ENCODE results near the gene TMEM87B. TPM values are rescaled to one million over a fixed set of nuclear protein-coding genes. Genes with fewer than 3 reads are reported as not detected.

Gene TMEM87B
- total RNA-seq, 1 experiment from 2014 or later, result 14.8 TPM

- DNase-seq (ENCODE audit: low read depth, low spot score) (no peak), ATAC-seq (no peak)
- Histone ChIP-seq H2AFZ (ENCODE audit: low read depth, low read length, poor library complexity, severe bottlenecking) (no peak overlapping the region), H3K9me3 (ENCODE audit: control insufficient read depth in 1 of 2, insufficient read depth in 1 of 2, low read depth in 1 of 2, low read length in 2 of 2) (no peaks in the 10 kb centered on the region), H3K4me3 (replicated peaks in 1 of 2; ENCODE audit: low read depth in 1 of 2, low read length in 2 of 2) (no peak overlapping the region), H3K9ac (ENCODE audit: low read length) (no peak overlapping the region), H4K20me1 (ENCODE audit: insufficient read depth) (no peaks in the 10 kb centered on the region), H3K36me3 (ENCODE audit: control insufficient read depth in 1 of 2, insufficient read depth in 2 of 2, low read length in 2 of 2) (no peaks in the 10 kb centered on the region), H3K9me2 (ENCODE audit: insufficient read depth) (no peaks in the 10 kb centered on the region), H3K4me1 (ENCODE audit: control insufficient read depth in 1 of 2, insufficient read depth in 2 of 2, low read length in 2 of 2) (no peaks in the 10 kb centered on the region), H3K27ac (ENCODE audit: low read depth, low read length) (no peak overlapping the region), H3K27me3 (ENCODE audit: insufficient read depth, low read length) (no peaks in the 10 kb centered on the region), H3K4me2 (ENCODE audit: low read length) (no peak overlapping the region), H3K79me2 (ENCODE audit: insufficient read depth, low read length) (no peaks in the 10 kb centered on the region)
- POLR2A ChIA-PET, result no interaction called here
- no TSS peak for BruUV-seq (replicated peaks)
- intact Hi-C loops (cut with micrococcal nuclease), result no loop called here
- TF ChIP-seq SP1 (IDR thresholded peaks at IDR 0.05; ENCODE audit: low read depth) (no peak), ZFX (IDR thresholded peaks at IDR 0.05) (no peak), EZH2 (IDR thresholded peaks at IDR 0.05) (no peak), EGR1 (IDR thresholded peaks at IDR 0.05; ENCODE audit: low read depth) (no peak), CBX3 (IDR thresholded peaks at IDR 0.05; ENCODE audit: low read depth) (no peak), ZNF274 (IDR thresholded peaks at IDR 0.05; ENCODE audit: low read depth, low read length) (no peak), ATF3 (IDR thresholded peaks at IDR 0.05) (no peak)
- RAD21 ChIA-PET (ENCODE audit: low non-redundant PET in 1 of 2, low total read pairs in 2 of 2, uncharacterized antibody in 2 of 2, unreplicated experiment in 2 of 2), result no interaction called here
- CTCF ChIA-PET, result no interaction called here
Measured at GRCh38 chr2:112136096-112136495, 81.0 kb downstream of the TMEM87B start.

DNA sequence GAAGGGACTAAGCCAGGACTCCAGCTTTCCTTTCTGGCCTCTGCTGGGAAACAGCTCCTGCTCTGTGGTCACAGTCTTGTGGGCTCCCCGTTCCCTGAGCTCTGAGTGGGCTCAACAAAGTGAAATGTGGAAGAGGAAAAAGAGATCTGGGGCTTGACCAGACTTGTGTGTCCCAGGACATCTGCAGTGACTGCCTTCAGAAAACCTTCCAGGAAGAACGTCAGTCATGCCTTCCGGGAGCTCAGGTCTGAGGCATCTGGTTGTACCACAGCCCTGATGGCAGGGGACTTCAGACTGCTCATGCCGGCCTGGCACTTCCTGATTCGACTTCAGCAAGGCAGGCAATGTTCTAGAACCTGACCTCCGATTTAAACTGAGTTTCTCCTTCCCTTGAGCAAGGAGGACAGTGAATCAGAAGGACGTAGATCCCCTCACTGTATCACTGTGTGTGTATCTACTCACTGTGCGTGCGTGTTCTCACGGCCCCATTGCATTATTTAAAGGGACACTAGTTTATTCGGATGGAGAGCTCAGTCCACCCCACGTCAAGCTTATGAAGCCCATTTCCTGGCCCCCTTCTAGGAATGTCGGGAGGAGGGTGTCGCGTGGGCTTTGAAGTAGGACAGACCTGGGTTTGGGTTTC is 82.6 kb downstream of the TMEM87B start:
- no TSS peak for BruUV-seq (replicated peaks)
- TF ChIP-seq, protein P1, sequence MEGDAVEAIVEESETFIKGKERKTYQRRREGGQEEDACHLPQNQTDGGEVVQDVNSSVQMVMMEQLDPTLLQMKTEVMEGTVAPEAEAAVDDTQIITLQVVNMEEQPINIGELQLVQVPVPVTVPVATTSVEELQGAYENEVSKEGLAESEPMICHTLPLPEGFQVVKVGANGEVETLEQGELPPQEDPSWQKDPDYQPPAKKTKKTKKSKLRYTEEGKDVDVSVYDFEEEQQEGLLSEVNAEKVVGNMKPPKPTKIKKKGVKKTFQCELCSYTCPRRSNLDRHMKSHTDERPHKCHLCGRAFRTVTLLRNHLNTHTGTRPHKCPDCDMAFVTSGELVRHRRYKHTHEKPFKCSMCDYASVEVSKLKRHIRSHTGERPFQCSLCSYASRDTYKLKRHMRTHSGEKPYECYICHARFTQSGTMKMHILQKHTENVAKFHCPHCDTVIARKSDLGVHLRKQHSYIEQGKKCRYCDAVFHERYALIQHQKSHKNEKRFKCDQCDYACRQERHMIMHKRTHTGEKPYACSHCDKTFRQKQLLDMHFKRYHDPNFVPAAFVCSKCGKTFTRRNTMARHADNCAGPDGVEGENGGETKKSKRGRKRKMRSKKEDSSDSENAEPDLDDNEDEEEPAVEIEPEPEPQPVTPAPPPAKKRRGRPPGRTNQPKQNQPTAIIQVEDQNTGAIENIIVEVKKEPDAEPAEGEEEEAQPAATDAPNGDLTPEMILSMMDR (IDR thresholded peaks at IDR 0.05 in 2 of 3, conservative IDR thresholded peaks at IDR 0.05 in 1 of 3; ENCODE audit: borderline replicate concordance in 1 of 3, insufficient read depth in 1 of 3, low read depth in 2 of 3, low read length in 2 of 3), result no peak
- no peak for TF ChIP-seq EGR1 (IDR thresholded peaks at IDR 0.05; ENCODE audit: low read depth)
- TF ChIP-seq SIN3A (IDR thresholded peaks at IDR 0.05; ENCODE audit: low read depth), result no peak
- no peak for TF ChIP-seq EZH2 (IDR thresholded peaks at IDR 0.05)
- TF ChIP-seq POLR2AphosphoS5 (IDR thresholded peaks at IDR 0.05; ENCODE audit: low read depth, low read length), result no peak
- TF ChIP-seq ZFX (IDR thresholded peaks at IDR 0.05), result no peak
- no peak for TF ChIP-seq EZH2phosphoT487 (IDR thresholded peaks at IDR 0.05; ENCODE audit: borderline replicate concordance)
- TF ChIP-seq ZNF274 (IDR thresholded peaks at IDR 0.05; ENCODE audit: low read depth, low read length), result no peak
- no peak for TF ChIP-seq CEBPB (IDR thresholded peaks at IDR 0.05; ENCODE audit: low read depth)
- TF ChIP-seq JUND (IDR thresholded peaks at IDR 0.05), result no peak
- no peak for TF ChIP-seq REST (IDR thresholded peaks at IDR 0.05; ENCODE audit: low read depth)
- TF ChIP-seq CBX3 (IDR thresholded peaks at IDR 0.05; ENCODE audit: low read depth), result no peak

More for the DNA sequence above, 82.6 kb downstream of the TMEM87B start:
- no peak overlapping the region for H3K27ac ChIP-seq (ENCODE audit: low read depth, low read length)
- H3K4me1 ChIP-seq (ENCODE audit: control insufficient read depth in 1 of 2, insufficient read depth in 2 of 2, low read length in 2 of 2), result no peaks in the 10 kb centered on the region
- no peak overlapping the region for H2AFZ ChIP-seq (ENCODE audit: low read depth, low read length, poor library complexity, severe bottlenecking)
- no peak overlapping the region for H3K9ac ChIP-seq (ENCODE audit: low read length)
- no peaks in the 10 kb centered on the region for H3K9me2 ChIP-seq (ENCODE audit: insufficient read depth)
- no peak overlapping the region for H3K4me3 ChIP-seq (replicated peaks in 1 of 2; ENCODE audit: low read depth in 1 of 2, low read length in 2 of 2)
- POLR2A ChIA-PET, result no interaction called here
- no peaks in the 10 kb centered on the region for H3K9me3 ChIP-seq (ENCODE audit: control insufficient read depth in 1 of 2, insufficient read depth in 1 of 2, low read depth in 1 of 2, low read length in 2 of 2)
- CTCF ChIA-PET, result no interaction called here
- RAD21 ChIA-PET (ENCODE audit: low non-redundant PET in 1 of 2, low total read pairs in 2 of 2, uncharacterized antibody in 2 of 2, unreplicated experiment in 2 of 2), result no interaction called here
- no peaks in the 10 kb centered on the region for H3K79me2 ChIP-seq (ENCODE audit: insufficient read depth, low read length)
- intact Hi-C loops (cut with micrococcal nuclease), result no loop called here
- no peaks in the 10 kb centered on the region for H4K20me1 ChIP-seq (ENCODE audit: insufficient read depth)
- no peaks in the 10 kb centered on the region for H3K27me3 ChIP-seq (ENCODE audit: insufficient read depth, low read length)
- no peaks in the 10 kb centered on the region for H3K36me3 ChIP-seq (ENCODE audit: control insufficient read depth in 1 of 2, insufficient read depth in 2 of 2, low read length in 2 of 2)
- DNase-seq (ENCODE audit: low read depth, low spot score), result no peak
- no peak overlapping the region for H3K4me2 ChIP-seq (ENCODE audit: low read length)
- ATAC-seq, result no peak

Data from HCT116 (cell line).